ENCODE data around the gene LRRC45. TPM values are rescaled to one million over a fixed set of nuclear protein-coding genes. Genes with fewer than 3 reads are reported as not detected.
A peak's percentile ranks its signal among the peaks of the same experiment; 100 is the strongest.

Gene LRRC45
- total RNA-seq, 1 donor from 2014 or later, result 5.3 TPM

DNA sequence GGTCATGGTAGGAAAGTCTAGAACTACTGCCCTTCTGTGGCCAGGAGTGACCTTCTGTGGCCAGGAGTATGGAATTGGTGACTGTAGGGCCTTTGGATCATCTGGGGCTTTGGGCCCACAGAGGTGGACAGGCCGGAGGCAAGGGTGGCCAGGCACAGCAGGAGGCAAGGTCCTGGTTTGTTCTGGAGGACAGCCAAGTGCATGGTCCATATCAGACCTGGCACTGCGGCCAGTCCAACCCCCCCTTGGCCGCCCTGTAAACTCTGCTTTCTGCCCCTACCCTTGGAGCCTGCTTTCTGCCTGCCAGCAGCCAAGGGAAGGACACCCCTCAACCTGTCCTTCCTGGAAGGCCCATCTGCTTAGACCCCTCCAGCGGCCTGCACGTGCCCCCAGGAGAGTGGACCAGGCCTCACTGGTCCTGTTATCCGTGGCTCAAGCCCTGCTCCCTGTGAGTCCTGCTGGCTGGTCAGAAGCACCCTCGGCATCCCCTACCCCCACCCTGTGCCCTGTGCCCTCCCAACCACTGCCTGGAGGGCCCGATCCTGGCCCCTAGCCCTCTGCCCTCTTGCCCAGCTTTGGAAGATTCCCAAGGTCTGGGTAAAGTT, 16.7 kb downstream of the LRRC45 start:
- DNase-seq (ENCODE audit: missing footprints), result no peak

DNA sequence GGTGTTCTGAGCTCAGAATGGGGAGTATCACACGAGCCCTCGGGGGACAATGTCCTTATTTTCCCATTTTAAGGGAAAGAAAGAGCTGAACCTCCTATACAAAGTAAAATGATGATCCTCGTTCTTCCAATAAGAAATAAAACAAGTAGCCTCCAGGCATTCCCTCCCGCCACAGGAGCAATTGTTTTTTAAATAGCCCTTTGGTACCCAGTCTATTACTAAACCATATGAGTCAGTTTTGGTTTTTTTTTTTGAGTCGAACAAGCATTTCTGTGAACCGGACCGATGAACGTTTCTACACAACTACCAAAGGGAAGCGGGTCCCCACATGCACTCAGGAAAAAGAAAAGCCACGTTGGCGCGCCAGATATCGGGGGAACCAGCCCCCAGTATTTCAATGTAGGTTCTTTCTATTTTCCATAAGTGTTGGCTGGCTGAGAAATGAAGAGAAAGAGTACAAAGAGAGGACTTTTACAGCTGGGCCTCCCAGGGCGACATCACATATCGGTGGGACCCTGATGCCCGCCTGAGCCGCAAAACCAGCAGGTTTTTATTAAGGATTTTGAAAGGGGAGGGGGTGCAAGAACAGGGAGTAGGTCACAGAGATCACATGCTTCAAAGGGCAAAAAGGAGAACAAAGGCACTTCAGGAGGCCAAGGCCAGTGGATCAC, 18.2 kb downstream of the LRRC45 start:
- no peak for ATAC-seq
- DNase-seq (ENCODE audit: missing footprints), result no peak
- intact Hi-C loops (cut with DNase I), result no loop called here

More for the DNA sequence above, 16.7 kb downstream of the LRRC45 start:
- ATAC-seq, result no peak
- intact Hi-C loops (cut with DNase I), result loop anchor here (5.0 kb wide), 1 partner anchor 253 kb away; no protein-coding TSS in a partner anchor

DNA sequence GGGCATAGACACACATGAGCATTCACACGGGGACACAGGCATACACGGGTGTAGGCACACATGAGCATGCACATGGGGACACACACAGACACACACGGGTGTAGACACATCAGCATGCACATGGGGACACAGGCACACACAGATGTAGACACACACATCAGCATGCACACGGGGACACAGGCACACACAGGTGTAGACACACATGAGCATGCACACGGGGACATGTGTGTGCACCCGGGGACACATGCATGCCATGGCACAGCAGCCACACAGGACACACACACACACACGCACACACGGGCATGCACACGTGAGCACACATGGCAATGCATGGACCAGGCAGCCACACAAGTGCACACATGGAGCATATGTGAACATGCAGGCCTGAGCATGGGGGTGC, 19.5 kb downstream of the LRRC45 start:
- intact Hi-C loops (cut with DNase I), result no loop called here
- ATAC-seq, result no peak
- no peak for DNase-seq (ENCODE audit: missing footprints)

DNA sequence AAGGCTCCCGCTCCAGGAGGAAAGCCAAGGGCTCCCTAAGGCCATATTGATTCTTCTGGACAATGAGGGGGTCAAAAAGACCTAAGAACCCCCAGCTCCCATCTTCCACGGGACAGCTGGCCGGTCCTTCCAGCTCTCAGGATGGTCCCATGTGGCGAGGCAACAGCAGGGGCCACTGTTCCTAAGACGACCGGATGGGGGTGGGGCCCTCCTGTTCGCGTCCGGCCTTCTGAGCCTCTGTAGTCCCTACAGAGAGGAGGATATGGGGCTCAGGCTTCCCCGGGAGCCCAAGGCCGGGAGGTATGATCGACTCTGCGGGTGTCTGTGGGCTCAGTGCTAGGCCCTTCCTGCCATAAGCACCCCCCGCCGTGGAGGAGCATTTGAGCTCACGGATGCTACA, 20.4 kb downstream of the LRRC45 start:
- DNase-seq (ENCODE audit: missing footprints) (no peak), ATAC-seq (no peak)
- intact Hi-C loops (cut with DNase I), result no loop called here

DNA sequence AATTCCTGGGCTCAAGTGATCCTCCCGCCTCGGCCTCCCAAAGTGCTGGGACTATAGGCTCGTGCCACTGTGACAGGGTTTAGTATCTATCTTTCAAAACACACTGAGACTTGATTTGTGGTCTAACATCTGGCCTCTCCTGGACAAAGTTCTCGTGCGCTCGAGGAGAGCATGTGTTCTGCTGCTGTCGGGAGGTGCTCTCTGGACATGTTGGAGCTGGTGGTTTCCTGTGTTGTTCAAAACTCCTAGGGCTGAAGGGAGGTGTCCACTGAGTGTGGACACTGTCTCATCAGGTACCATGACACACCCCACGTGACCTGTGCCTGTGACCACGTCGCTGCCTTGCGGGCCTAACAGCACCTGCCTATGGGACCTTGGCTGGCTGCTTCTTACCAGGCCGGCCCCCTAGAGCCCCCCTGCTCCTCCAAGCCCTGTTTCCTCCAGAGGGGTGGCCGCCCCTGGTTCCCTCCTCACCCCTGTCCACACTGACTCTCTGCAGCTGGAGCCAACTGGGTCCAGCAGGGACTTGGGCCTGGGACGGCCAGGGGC, 22.9 kb downstream of the LRRC45 start:
- DNase-seq (ENCODE audit: missing footprints), result no peak
- no peak for ATAC-seq
- intact Hi-C loops (cut with DNase I), result no loop called here

DNA sequence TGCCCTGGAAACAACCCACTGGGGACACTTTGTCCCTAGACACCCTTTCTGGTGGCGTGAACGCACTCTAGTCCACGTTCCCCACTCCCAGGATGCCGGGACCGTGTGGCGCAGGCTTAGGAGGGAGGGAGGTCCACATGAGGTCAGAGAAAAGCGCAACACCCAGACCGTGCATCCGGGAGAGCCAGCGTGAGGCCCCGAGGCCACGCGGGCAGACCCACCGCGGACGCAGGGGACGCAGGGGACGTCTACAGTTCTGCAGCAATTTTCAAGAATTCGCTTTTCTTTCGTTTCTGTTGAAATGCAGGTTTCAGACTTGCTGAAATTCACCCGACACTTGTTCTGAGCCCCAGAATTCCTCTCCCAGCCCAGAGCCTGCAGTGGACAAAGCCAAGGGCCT, 23.8 kb downstream of the LRRC45 start:
- DNase-seq (ENCODE audit: missing footprints) (no peak), ATAC-seq (no peak)
- intact Hi-C loops (cut with DNase I), result no loop called here

DNA sequence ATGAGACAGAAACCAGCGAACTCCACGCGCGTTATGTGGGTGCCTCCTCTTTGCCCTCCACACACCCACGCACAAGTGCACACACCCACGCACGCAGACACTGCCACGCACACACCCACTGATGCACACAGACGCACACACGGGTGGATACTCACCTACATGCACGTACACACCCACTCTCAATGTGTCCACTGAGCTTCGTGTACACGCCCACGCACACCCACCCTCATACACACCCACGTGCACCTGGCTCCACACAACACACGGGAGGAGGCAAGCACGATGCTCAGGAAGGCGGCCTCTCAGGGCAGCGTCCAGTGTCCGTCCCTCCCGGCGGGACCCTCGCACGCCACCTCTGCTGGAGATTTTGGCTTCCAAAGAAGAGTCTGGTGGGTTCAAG, 24.3 kb downstream of the LRRC45 start:
- DNase-seq (ENCODE audit: missing footprints) (no peak), ATAC-seq (no peak)
- intact Hi-C loops (cut with DNase I), result no loop called here

DNA sequence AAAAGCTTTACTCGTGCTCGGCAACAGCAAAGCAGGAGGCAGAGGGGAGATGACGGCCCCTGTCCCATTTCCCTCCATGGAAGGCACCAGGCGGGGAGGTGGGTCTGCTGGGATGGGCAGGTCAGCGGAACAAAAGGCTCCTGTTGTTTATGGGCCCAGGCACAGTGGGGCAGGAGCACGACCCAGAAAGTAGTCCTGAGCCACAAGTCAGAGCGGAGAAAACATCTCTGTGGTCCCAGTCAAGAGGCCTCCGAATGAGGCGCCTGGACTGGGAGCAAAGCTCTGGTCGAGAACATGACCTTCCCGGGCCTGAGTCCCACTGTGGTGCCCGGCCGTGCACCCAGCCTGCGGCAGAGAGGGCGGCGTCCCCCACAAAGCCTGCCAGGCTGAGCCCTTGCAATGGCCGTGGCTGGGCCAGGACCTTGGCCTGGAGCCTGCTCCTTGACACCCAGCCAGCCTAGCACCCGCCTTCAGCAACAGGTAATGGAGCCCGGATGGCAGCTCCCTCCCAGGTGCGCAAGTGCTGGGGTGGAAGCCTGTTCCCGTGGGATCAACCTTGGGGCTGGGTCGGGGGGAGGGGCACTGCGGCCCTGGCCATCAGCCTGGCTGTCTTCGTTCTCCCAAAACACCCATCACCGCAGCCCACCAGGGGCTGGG, 24.9 kb downstream of the LRRC45 start:
- ATAC-seq (no peak), DNase-seq (ENCODE audit: missing footprints) (no peak)
- intact Hi-C loops (cut with DNase I), result no loop called here

DNA sequence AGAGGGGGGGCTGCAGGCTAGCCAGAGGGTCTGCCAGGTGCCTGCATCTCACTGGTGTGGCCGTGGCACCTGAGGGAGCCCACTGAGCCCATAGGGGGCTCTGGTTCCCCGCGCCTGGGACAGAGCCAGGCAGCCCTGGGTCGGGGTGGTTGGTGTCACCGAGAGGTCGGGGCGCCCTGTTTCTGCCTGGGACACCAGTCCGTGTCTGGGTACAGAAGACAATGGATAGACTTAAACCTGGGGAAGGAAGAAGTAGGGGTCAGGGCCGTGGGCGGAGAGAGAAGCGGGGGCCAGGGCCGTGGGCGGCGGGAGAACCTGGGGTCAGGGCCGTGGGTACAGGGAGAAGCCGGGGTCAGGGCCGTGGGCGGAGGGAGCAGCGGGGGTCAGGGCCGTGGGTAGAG, 25.5 kb downstream of the LRRC45 start:
- no peak for DNase-seq (ENCODE audit: missing footprints)
- ATAC-seq, result no peak
- intact Hi-C loops (cut with DNase I), result no loop called here

DNA sequence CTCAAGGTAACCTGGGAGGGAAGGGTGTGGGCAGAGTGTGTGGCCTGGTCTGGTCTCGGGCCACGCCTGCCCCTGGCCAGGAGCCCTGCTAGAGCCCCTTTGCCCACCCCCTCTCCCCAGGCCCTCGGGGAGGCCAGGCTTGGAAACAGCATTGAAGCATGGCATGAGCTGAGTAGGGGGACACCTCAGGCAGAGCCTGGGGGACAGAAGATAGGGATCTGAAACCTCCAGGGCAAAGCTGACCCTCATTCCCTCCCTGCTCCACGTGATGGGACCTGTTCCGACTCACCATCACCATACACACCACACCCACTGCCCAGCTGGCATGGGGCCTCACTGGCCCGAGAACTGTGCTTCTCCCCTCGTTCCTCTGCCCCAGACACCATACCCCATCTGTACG, 26.0 kb downstream of the LRRC45 start:
- no peak for DNase-seq (ENCODE audit: missing footprints)
- ATAC-seq, result no peak
- intact Hi-C loops (cut with DNase I), result no loop called here

DNA sequence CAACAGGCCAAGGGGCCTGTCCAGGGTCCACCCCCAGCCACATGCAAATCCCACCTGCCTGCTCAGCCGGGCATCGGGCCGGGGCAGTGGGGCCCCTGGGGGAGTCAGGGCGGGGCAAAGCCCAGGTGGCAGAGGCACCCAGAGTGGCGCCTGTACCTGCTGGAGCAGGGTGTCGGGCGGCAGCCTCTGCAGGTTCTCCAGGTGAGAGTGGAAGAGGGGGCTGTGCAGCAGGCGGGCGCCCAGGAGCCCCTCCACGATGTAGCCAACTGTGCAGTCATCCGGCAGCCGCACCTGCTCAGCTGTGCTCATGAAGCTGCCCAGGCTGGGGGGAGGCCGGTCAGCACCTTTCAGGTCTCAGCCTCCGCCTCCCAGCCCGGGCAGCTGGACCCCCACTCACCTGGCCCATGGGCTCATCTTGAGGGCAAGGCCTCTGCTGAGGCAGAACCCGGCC, 26.4 kb downstream of the LRRC45 start:
- DNase-seq (ENCODE audit: missing footprints), result peak; percentile 56
- ATAC-seq, result no peak
- intact Hi-C loops (cut with DNase I), result no loop called here

DNA sequence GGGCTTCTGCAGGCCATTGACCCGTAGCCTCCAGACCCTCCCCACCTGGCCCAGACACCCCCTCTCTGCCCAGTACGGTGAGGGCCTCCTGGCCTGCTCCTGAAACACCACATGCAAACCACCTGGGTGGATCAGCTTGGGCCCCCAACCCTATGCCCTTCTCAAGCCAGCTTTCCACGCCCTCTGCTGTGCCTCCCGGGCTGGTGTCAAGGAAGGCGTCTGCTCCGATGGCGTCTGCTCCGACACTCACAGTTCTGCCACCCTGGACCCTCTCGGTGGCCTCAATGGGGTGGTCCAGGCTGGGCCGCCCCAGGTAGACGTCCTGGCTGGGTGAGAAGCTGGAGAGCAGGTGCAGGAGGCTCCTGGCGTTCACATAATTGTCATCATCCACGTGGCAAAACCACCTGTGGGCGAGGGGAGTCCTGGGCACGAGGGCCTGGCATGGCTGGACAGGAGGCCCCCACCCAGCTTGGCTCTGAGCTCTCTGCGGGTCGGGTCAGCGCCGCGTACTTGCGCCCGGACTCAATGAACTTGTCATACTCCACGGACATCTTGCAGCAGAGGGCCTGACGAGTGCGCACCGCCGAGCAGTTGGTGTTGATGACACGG, 27.2 kb downstream of the LRRC45 start:
- no peak for ATAC-seq
- intact Hi-C loops (cut with DNase I), result no loop called here
- DNase-seq (ENCODE audit: missing footprints), result peak; percentile 30

DNA sequence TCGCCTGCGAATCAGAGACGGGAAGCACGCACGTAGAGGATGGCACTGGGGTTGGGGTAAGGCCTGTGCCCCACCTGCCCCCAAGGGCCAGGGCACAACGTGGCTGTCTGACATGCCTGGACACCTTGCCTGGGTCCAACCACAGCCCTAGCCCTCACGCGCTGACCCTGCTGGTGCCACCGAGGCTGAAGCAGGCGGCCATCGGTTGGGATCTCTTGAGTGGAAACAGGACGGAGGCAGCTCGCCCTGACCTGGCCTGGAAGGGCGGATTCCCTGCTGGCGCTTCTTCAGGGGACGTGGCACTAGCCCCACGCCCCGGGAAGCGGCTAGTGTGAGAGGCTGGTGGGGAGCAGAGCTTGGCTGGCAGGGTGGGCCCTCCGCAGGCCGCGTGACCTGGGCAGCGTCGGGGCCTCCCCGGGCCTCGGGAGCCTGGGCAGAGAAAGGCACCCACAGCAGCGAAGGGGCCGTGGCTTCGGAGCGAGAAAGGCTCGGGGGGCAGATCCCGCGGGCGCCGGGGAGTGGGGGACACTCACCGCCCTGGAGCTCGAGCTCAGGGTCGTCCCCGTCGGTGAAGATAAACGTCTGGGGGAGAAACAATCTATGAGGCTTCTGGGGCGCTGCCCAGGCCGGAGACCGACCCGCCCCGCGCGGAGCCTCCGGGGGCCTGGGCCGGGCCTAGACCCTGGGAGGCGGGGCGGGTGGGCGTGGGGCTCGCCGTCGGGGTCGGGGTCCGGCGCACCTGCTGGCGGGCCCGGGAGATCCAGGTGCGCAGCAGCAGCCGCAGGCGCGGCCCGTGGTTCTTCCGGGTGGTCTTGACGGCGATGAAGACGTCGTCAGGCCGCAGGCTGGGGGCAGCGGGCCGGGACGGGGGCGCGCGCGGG, 27.9 kb downstream of the LRRC45 start:
- ATAC-seq, result peak; percentile 15
- intact Hi-C loops (cut with DNase I), result no loop called here
- peak; percentile 73 for DNase-seq (ENCODE audit: missing footprints)

DNA sequence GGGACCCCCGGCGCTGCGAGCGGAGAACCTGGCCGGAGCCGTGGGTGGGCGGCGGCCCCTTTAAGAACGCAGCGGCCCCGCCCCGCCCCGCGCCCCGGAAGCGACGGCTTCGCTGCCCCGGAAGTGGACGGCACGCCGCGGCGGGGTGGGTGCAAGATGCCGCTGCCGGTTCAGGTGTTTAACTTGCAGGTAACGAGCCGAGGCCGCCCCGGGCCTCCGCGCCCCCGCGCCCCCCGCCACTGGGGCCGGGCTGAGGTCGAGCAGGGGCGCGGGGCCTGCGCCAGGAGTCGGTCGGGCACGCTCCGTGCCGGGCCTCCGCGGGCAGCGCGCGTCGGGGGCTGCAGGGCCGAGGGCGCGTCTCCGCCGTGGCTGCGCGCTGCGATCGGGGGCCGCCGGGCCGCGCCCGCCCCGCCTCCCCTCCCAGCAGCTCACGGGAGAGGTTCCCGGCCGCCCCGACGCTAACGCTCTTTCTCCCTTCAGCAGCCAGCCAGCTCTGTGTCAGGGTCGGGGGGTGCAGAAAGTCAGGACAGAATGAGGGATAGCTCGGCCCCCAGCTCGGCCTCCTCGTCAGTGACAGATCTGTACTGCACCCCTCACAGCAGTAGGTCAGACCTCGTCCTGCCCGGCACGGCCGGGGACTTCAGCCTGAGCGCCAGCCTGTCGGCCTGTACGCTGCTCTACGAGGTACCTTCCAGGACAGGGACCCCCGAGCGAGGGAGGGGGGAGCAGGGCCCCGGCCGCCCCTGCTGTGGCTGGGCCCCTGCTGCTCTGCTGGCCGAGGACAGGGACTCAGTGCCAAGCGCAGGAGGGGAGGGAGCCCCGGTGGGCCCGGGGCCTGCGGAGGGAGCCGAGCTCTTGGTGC, 28.9 kb downstream of the LRRC45 start, which contains the start of the genes GPS1 and RFNG:
Gene GPS1 (plus strand): TSS at position 123 of the 862 bp plus-strand sequence. CDS start 34 bp downstream, at position 157.
Gene RFNG (minus strand): TSS at position 36 of the 862 bp plus-strand sequence. CDS start 45 bp downstream, outside the sequence.
- ATAC-seq (peak; percentile 65), DNase-seq (ENCODE audit: missing footprints) (peak; percentile 92)
- intact Hi-C loops (cut with DNase I), result no loop called here

DNA sequence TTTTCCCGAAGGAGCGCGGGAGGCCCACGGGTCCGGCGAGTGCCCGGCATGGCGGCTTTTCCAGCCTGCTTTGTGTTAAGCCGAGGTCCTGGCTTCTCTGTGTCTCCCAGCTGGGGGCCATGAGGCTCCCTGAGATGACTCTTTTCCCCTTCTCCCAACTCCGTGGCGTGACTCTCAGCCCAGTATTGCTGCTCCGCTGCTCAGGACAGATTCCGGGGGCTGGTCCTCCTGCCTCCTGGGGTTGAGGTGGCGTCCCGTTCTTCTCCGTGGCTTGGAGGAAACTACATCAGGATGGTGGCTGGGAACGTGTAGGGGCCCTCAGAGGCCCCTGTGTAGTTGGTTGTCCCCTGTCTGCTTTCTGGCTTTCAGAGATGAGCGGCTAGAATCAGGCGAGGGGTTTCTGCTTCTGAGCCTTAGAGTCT, 29.5 kb downstream of the LRRC45 start:
- ATAC-seq (no peak), DNase-seq (ENCODE audit: missing footprints) (no peak)
- intact Hi-C loops (cut with DNase I), result no loop called here

DNA sequence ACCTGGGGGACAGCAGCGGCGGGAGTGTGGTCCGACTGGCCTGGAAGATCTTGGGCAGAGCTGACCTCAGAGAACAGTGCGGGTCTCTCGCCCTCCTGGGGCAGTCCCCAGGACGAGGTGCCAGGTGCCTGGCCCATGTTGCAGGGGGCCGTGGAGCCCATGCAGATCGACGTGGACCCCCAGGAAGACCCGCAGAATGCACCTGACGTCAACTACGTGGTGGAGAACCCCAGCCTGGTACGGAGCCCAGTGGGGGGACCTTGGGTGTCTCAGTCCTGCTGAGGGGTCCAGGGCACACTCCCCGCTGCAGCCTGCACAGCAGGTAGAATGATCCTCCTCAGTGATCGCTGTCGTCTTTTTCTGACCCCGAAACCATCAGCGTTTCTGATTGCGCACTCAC, 30.0 kb downstream of the LRRC45 start:
- ATAC-seq (no peak), DNase-seq (ENCODE audit: missing footprints) (peak; percentile 32)
- intact Hi-C loops (cut with DNase I), result no loop called here

DNA sequence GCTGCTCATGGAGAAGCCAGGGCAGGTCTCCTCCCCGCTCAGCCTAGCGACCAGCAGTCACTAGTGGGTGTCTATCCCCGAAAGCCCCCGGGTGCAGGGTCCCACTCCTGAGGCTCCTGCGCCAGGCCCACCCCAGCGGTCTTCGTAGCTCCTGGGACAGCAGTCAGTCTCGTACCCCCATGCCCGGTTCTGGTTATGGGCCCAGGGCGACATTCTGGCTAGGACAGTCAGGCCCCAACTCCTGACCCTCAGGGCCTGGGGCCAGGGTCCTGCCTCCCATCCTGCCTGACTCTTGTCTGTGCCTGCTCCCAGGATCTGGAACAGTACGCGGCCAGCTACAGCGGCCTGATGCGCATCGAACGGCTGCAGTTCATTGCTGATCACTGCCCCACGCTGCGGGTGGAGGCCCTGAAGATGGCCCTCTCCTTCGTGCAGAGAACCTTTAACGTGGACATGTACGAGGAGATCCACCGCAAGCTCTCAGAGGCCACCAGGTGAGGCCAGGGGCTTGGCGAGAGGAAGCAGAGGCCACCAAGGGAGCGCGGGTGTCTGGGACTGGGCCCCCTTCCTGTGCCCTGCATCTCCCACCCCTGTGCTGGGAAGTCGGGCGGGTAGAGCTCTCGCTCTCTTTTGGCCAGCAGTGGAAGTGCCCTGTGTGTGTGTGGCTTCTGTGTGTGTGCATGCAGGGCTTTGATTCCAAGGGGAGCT, 30.6 kb downstream of the LRRC45 start:
- peak; percentile 48 for DNase-seq (ENCODE audit: missing footprints)
- intact Hi-C loops (cut with DNase I), result no loop called here
- ATAC-seq, result no peak
